HG03457 (cell line): ENCODE results near the gene CTCFL.

Experiments
- ATAC-seq: cut with Tn5 transposase; IDR thresholded peaks from one replicate; pipeline ENCODE4 v1.9.1; 2021; ENCODE audit warnings: moderate number of reproducible peaks; ENCODE audit not compliant: unreplicated experiment

The CTCFL gene

DNA sequence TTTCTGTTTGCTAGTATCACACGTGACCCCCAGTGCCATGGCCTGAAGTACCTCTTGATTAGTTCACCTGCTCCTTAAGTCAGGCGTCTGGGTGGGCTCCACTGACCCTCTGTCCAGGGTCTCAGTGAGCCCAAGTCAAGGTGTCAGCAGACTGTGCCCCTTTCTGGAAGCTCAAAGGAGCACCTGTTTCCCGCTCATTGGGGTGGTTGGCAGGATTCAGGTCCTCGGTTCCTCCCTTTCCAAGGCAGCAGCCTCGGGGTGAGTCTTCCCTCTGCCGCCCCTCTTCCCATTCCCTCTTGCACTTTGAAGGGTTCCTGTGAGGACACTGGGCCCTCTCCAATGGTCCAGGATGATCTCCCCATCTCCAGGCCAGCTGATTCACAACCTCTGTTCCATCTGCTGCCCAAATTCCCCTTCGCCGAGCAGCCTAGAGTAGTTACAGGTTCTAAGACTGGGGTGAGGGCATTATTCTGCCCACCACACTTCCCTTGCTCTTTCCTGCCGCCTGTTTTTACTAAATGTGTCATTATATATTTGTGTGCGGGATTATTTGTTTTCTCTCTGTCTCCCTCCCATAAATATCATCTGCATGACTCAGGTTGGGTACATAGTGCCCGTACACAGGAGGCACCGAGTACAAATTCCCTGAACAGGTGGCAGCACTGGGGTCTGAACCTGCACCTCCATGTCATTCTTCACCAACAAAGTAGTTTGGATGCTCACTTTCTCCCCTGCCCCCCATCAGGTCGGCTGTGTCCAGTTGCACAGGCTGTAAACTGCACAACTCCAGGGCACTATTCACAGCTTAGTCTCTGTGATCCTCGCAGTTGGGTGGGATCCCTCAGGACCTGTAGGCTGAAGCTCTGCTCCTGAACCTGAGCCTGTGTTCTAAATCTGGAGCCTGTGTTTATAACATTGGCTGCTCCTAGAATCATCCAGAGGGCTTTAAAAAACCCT is 75.3 kb downstream of the CTCFL start:
- no peak for ATAC-seq

- ATAC-seq: no peak
Measured at GRCh38 chr20:57448764-57449354, 76.1 kb downstream of the CTCFL start.
